ENCODE results near the gene ACCS. TPM values are rescaled to one million over a fixed set of nuclear protein-coding genes. Genes with fewer than 3 reads are reported as not detected.

ACCS gene
- total and polyA plus RNA-seq, 3 donors from 2014 or later, result 33.4 to 65.4 (median 63.0) TPM

GRCh38 chr11:44126304-44126703, 60.2 kb downstream of the ACCS start:
- no peak for TF ChIP-seq POLR2A (IDR thresholded peaks at IDR 0.05)
- no peak for TF ChIP-seq CTCF (IDR thresholded peaks at IDR 0.05)
- intact Hi-C loops (cut with DNase I; ENCODE audit: low total_unique reads), result no loop called here
- H3K27me3 ChIP-seq, result no peaks in the 10 kb centered on the region
- no peak overlapping the region for H3K4me3 ChIP-seq
- H3K9me3 ChIP-seq, result no peaks in the 10 kb centered on the region
- no peaks in the 10 kb centered on the region for H3K4me1 ChIP-seq
- H3K36me3 ChIP-seq (ENCODE audit: low read depth, missing control alignments), result no peaks in the 10 kb centered on the region
- WGBS, 2 donors, result 76 to 83% methylated on average over 2 of the region's 2 CpGs
- H3K27ac ChIP-seq, result no peak overlapping the region
- no peak for DNase-seq

GRCh38 chr11:44127130-44127529, 61.1 kb downstream of the ACCS start:
- Histone ChIP-seq H3K27me3 (no peaks in the 10 kb centered on the region), H3K9me3 (no peaks in the 10 kb centered on the region), H3K36me3 (ENCODE audit: low read depth, missing control alignments) (no peaks in the 10 kb centered on the region), H3K4me1 (no peaks in the 10 kb centered on the region), H3K4me3 (no peak overlapping the region), H3K27ac (no peak overlapping the region)
- no peak for TF ChIP-seq POLR2A (IDR thresholded peaks at IDR 0.05)
- intact Hi-C loops (cut with DNase I; ENCODE audit: low total_unique reads), result no loop called here
- WGBS, 2 donors, result 93 to 97% methylated on average over 8 of the region's 8 CpGs
- no peak for DNase-seq

- no peak for TF ChIP-seq CTCF (IDR thresholded peaks at IDR 0.05)
- TF ChIP-seq POLR2A (IDR thresholded peaks at IDR 0.05), result no peak
- Histone ChIP-seq H3K27ac (no peak overlapping the region), H3K4me1 (no peaks in the 10 kb centered on the region), H3K36me3 (ENCODE audit: low read depth, missing control alignments) (no peaks in the 10 kb centered on the region), H3K9me3 (no peaks in the 10 kb centered on the region), H3K4me3 (no peak overlapping the region), H3K27me3 (no peaks in the 10 kb centered on the region)
- intact Hi-C loops (cut with DNase I; ENCODE audit: low total_unique reads), result no loop called here
- no peak for DNase-seq
- 91% methylated on average over 3 of the region's 3 CpGs for WGBS, 2 donors
Observed at GRCh38 chr11:44128729-44129128, 62.7 kb downstream of the ACCS start.

- no peaks in the 10 kb centered on the region for H3K36me3 ChIP-seq (ENCODE audit: low read depth, missing control alignments)
- no peak for TF ChIP-seq POLR2A (IDR thresholded peaks at IDR 0.05)
- H3K4me1 ChIP-seq, result no peaks in the 10 kb centered on the region
- no peak overlapping the region for H3K4me3 ChIP-seq
- no peaks in the 10 kb centered on the region for H3K27me3 ChIP-seq
- H3K9me3 ChIP-seq, result no peaks in the 10 kb centered on the region
- no peak for DNase-seq
- no peak overlapping the region for H3K27ac ChIP-seq
- intact Hi-C loops (cut with DNase I; ENCODE audit: low total_unique reads), result no loop called here
- WGBS, 2 donors, result 78 to 81% methylated on average over 6 of the region's 6 CpGs
Observed at GRCh38 chr11:44130751-44131150, 64.7 kb downstream of the ACCS start.

GRCh38 chr11:44133335-44133946, 67.4 kb downstream of the ACCS start:
- no peak overlapping the region for H3K4me3 ChIP-seq
- no peaks in the 10 kb centered on the region for H3K4me1 ChIP-seq
- no peaks in the 10 kb centered on the region for H3K9me3 ChIP-seq
- no peaks in the 10 kb centered on the region for H3K27me3 ChIP-seq
- no peaks in the 10 kb centered on the region for H3K36me3 ChIP-seq (ENCODE audit: low read depth, missing control alignments)
- DNase-seq, result peak; percentile 23
- H3K27ac ChIP-seq, result no peak overlapping the region
- TF ChIP-seq CTCF (IDR thresholded peaks at IDR 0.05) (peak; percentile 36 to 57 (median 52)), POLR2A (IDR thresholded peaks at IDR 0.05) (no peak)
- intact Hi-C loops (cut with DNase I; ENCODE audit: low total_unique reads), result no loop called here
- WGBS, 2 donors, result 81 to 91% methylated on average over 1 of the region's 1 CpG

Other genes with a start within 250 kb of the ACCS start
- gene ALKBH3, start 185.4 kb upstream of the ACCS start, total RNA-seq, result 10 to 100 TPM; 39.9 to 45.8 TPM
- gene ALKBH3, start 185.4 kb upstream of the ACCS start, polyA plus RNA-seq (ENCODE audit: insufficient read depth, low read depth, low replicate concordance), result 45.4 TPM
- gene C11orf96, start 123.6 kb upstream of the ACCS start, total RNA-seq, result 100 to 1,000 TPM; 207 TPM
- 67.4 TPM for gene C11orf96, start 123.6 kb upstream of the ACCS start, polyA plus RNA-seq (ENCODE audit: insufficient read depth, low read depth, low replicate concordance)
- under 1 TPM; 0.25 to 0.79 TPM for gene ACCSL, start 18.3 kb upstream of the ACCS start, total RNA-seq
- 0.67 TPM for gene ACCSL, start 18.3 kb upstream of the ACCS start, polyA plus RNA-seq (ENCODE audit: insufficient read depth, low read depth, low replicate concordance)
- gene EXT2, start 29.4 kb downstream of the ACCS start, total RNA-seq, result 10 to 100 TPM; 60.9 to 71.2 TPM
- gene EXT2, start 29.4 kb downstream of the ACCS start, polyA plus RNA-seq (ENCODE audit: insufficient read depth, low read depth, low replicate concordance), result 47.5 TPM
- 1 to 10 TPM in 1 of 2 donors, under 1 TPM in 1; 0.56 to 1.0 TPM for gene ALX4, start 243.9 kb downstream of the ACCS start, total RNA-seq
- gene ALX4, start 243.9 kb downstream of the ACCS start, polyA plus RNA-seq (ENCODE audit: insufficient read depth, low read depth, low replicate concordance), result 0.58 TPM

Measured in testis (tissue), 3 donors.